PC-3 (cell line): ENCODE results near the gene CRY1. TPM values are rescaled to one million over a fixed set of nuclear protein-coding genes. Genes with fewer than 3 reads are reported as not detected.

Experiments
- ATAC-seq: fragments of 200-7000 bp; cut with Tn5 transposase; 2 replicates; pipeline ENCODE4 v1.9.1; 2020; ENCODE audit warnings: mild to moderate bottlenecking, moderate library complexity
- BruUV-seq: library from RNA; stranded (reverse); fragments of 400-500 nt; replicated peaks from 2 replicates; lab custom pipeline; 2021; lab: Mats Ljungman, UMichigan
- CTCF ChIA-PET: fragments of 300-600 bp; sonication (Branson Sonifier 250); formaldehyde crosslinking; loops from one replicate; lab custom pipeline; 2022; ENCODE audit warnings: antibody characterized with exemption; lab: Charles Lee
- POLR2A ChIA-PET: fragments of 300-600 bp; sonication (Branson Sonifier 250); formaldehyde crosslinking; loops from one replicate; lab custom pipeline; 2022; ENCODE audit warnings: antibody characterized with exemption; ENCODE audit not compliant: unreplicated experiment; lab: Charles Lee
- DNase-seq: peaks from one replicate; pipeline ENCODE4 v3.0.0-alpha.2; 2015
- H2AFZ ChIP-seq: fragments of 300-600 bp; sonication (generic); 2 replicates; pipeline ENCODE4 v1.6.0; 2016; ENCODE audit warnings: antibody characterized with exemption, low read length
- H3F3A ChIP-seq: fragments of 300-600 bp; sonication (generic); one replicate; pipeline ENCODE4 v1.6.0; 2017; ENCODE audit warnings: antibody characterized with exemption, low read length, control low read depth, mild to moderate bottlenecking; ENCODE audit not compliant: unreplicated experiment
- H3K27ac ChIP-seq: fragments of 300-600 bp; sonication (generic); 2 replicates; pipeline ENCODE4 v1.5.1; 2016; ENCODE audit warnings: mild to moderate bottlenecking, low read length
- H3K27me3 ChIP-seq: fragments of 300-600 bp; sonication (generic); 2 replicates; pipeline ENCODE4 v1.6.1; 2016; ENCODE audit warnings: low read length, mixed read lengths
- H3K36me3 ChIP-seq: fragments of 300-600 bp; sonication (generic); 2 replicates; pipeline ENCODE4 v1.6.1; 2016; ENCODE audit warnings: low read depth, mixed run types, low read length, mixed read lengths
- H3K4me1 ChIP-seq: fragments of 300-600 bp; sonication (generic); 2 replicates; pipeline ENCODE4 v1.5.1; 2016; ENCODE audit warnings: low read length; ENCODE audit not compliant: insufficient read depth
- H3K4me2 ChIP-seq: fragments of 300-600 bp; sonication (generic); 2 replicates; pipeline ENCODE4 v1.6.0; 2016; ENCODE audit warnings: low read length
- H3K4me3 ChIP-seq: fragments of 300-600 bp; sonication (generic); 2 replicates; pipeline ENCODE4 v1.5.1; 2016; ENCODE audit warnings: mild to moderate bottlenecking, low read length, mixed read lengths
- H3K79me2 ChIP-seq: fragments of 300-600 bp; sonication (generic); 2 replicates; pipeline ENCODE4 v1.6.1; 2017; ENCODE audit warnings: low read length, mixed read lengths
- H3K9ac ChIP-seq: fragments of 300-600 bp; sonication (generic); 2 replicates; pipeline ENCODE4 v1.6.0; 2016; ENCODE audit warnings: mild to moderate bottlenecking, low read length
- H3K9me2 ChIP-seq: fragments of 300-600 bp; sonication (generic); replicated peaks from 2 replicates; pipeline ENCODE4 v1.6.1; 2016; ENCODE audit warnings: mixed run types, low read length, mixed read lengths
- H3K9me3 ChIP-seq: fragments of 300-600 bp; sonication (generic); 2 replicates; pipeline ENCODE4 v1.6.1; 2016; ENCODE audit warnings: low read length, mixed read lengths
- H4K20me1 ChIP-seq: fragments of 300-600 bp; sonication (generic); 2 replicates; pipeline ENCODE4 v1.6.1; 2016; ENCODE audit warnings: low read length, mixed read lengths
- CTCF ChIP-seq: fragments of 300-600 bp; sonication (generic); conservative IDR thresholded peaks from 2 replicates; pipeline ENCODE4 v1.5.1; 2017; ENCODE audit warnings: antibody characterized with exemption, low read depth, mild to moderate bottlenecking, low read length
- EZH2 ChIP-seq: fragments of 300-600 bp; sonication (generic); IDR thresholded peaks from one replicate; pipeline ENCODE4 v1.6.1; 2017; ENCODE audit warnings: antibody characterized with exemption, mild to moderate bottlenecking, low read length; ENCODE audit not compliant: unreplicated experiment
- EZH2phosphoT487 ChIP-seq: fragments of 300-600 bp; sonication (generic); IDR thresholded peaks from 2 replicates; pipeline ENCODE4 v1.6.1; 2018; ENCODE audit warnings: mild to moderate bottlenecking, antibody characterized with exemption, low read length, borderline replicate concordance
- intact Hi-C: fragments of 100-400 bp; cut with micrococcal nuclease; formaldehyde crosslinking; loops from 2 replicates; pipeline ENCODE4 v1.9.0; 2023
- total RNA-seq: library from RNA; depleted of rRNA; stranded (reverse); fragments of >200 nt; gene quantifications from 2 replicates; pipeline ENCODE4 v1.2.3, GENCODE V29; 2014

Gene CRY1
- total RNA-seq, 1 experiment from 2014 or later = 32.0 TPM

GRCh38 chr12:106975993-106976658 is 117.2 kb downstream of the CRY1 start:
- CTCF ChIA-PET = no interaction called here
- BruUV-seq = no TSS peak
- H3K9me2 ChIP-seq = no peaks in the 10 kb centered on the region
- H4K20me1 ChIP-seq = no peaks in the 10 kb centered on the region
- no peaks in the 10 kb centered on the region for H3F3A ChIP-seq
- H3K9ac ChIP-seq = no peak overlapping the region
- H3K9me3 ChIP-seq = no peaks in the 10 kb centered on the region
- H3K27ac ChIP-seq = no peak overlapping the region
- no peak overlapping the region for H3K4me3 ChIP-seq
- H3K4me1 ChIP-seq = peaks cover 12% of the 10 kb centered on the region
- H3K4me2 ChIP-seq = no peak overlapping the region
- POLR2A ChIA-PET = interaction anchor here (0.6 kb wide), 1 partner anchor 11 kb away, joined by 5 read pairs; the partner anchor contains the start of gene MTERF2
- peaks cover 9% of the 10 kb centered on the region; the same call in 1 of the 2 replicates for H3K36me3 ChIP-seq
- intact Hi-C loops = no loop called here
- TF ChIP-seq EZH2 = no peak
- TF ChIP-seq EZH2phosphoT487 = no peak
- no peak for TF ChIP-seq CTCF
- ATAC-seq (peak; percentile 53), DNase-seq (no peak)
- no peak overlapping the region for H2AFZ ChIP-seq
- H3K27me3 ChIP-seq = no peaks in the 10 kb centered on the region
- H3K79me2 ChIP-seq = no peaks in the 10 kb centered on the region

GRCh38 chr12:106975098-106975497 is 118.3 kb downstream of the CRY1 start:
- CTCF ChIA-PET = no interaction called here
- Histone ChIP-seq H2AFZ (no peak overlapping the region), H3F3A (no peaks in the 10 kb centered on the region), H3K4me1 (peaks cover 12% of the 10 kb centered on the region), H3K79me2 (no peaks in the 10 kb centered on the region), H3K27me3 (no peaks in the 10 kb centered on the region), H3K9me3 (no peaks in the 10 kb centered on the region), H4K20me1 (no peaks in the 10 kb centered on the region), H3K4me2 (no peak overlapping the region), H3K4me3 (no peak overlapping the region), H3K9ac (no peak overlapping the region), H3K27ac (no peak overlapping the region), H3K9me2 (no peaks in the 10 kb centered on the region), H3K36me3 (peaks cover 15% of the 10 kb centered on the region; the same call in 1 of the 2 replicates)
- intact Hi-C loops = no loop called here
- POLR2A ChIA-PET = no interaction called here
- no peak for DNase-seq
- TF ChIP-seq EZH2phosphoT487 (no peak), CTCF (no peak), EZH2 (no peak)
- no peak for ATAC-seq
- BruUV-seq = no TSS peak

GRCh38 chr12:106974511-106974910 is 118.8 kb downstream of the CRY1 start:
- Histone ChIP-seq H3K9ac (no peak overlapping the region), H4K20me1 (no peaks in the 10 kb centered on the region), H3K27ac (no peak overlapping the region), H3K4me1 (peaks cover 12% of the 10 kb centered on the region), H3F3A (no peaks in the 10 kb centered on the region), H3K4me2 (no peak overlapping the region), H2AFZ (no peak overlapping the region), H3K27me3 (no peaks in the 10 kb centered on the region), H3K9me2 (no peaks in the 10 kb centered on the region), H3K36me3 (peaks cover 15% of the 10 kb centered on the region; the same call in 1 of the 2 replicates), H3K4me3 (no peak overlapping the region), H3K9me3 (no peaks in the 10 kb centered on the region), H3K79me2 (no peaks in the 10 kb centered on the region)
- POLR2A ChIA-PET = interaction anchor here (0.8 kb wide), 1 partner anchor 1570 kb away, joined by 9 read pairs; no protein-coding TSS in a partner anchor
- CTCF ChIA-PET = no interaction called here
- ATAC-seq = no peak
- no peak for DNase-seq
- intact Hi-C loops = no loop called here
- no peak for TF ChIP-seq EZH2phosphoT487
- BruUV-seq = no TSS peak
